Frontal cortex (tissue), 4 donors: ENCODE results near the gene ABCB9. TPM values are rescaled to one million over a fixed set of nuclear protein-coding genes. Genes with fewer than 3 reads are reported as not detected.
"Not testable (repeated sequence)": the region's sequence is repeated elsewhere in the genome, so short reads cannot be mapped to it uniquely, and the experiment has no call there.

Source experiments
- DNase-seq, 2 donors: peaks; one replicate each; pipeline ENCODE4 v3.0.0; 2012; ENCODE audit warnings: low spot score in 2 of 2
- FAIRE-seq: peaks from 2 replicates; lab custom pipeline; 2012; peaks lifted over from hg19 to GRCh38; lab: Jason Lieb, UNC
- total RNA-seq: library from RNA; depleted of rRNA; stranded (reverse); fragments of >200 nt; gene quantifications from one replicate; pipeline ENCODE4 v1.2.3, GENCODE V29; 2014
- donor health status: control.
- donor health status: control.
- donor health status: control.

ABCB9 gene
- total RNA-seq, 1 donor from 2014 or later: 17.5 TPM

DNA sequence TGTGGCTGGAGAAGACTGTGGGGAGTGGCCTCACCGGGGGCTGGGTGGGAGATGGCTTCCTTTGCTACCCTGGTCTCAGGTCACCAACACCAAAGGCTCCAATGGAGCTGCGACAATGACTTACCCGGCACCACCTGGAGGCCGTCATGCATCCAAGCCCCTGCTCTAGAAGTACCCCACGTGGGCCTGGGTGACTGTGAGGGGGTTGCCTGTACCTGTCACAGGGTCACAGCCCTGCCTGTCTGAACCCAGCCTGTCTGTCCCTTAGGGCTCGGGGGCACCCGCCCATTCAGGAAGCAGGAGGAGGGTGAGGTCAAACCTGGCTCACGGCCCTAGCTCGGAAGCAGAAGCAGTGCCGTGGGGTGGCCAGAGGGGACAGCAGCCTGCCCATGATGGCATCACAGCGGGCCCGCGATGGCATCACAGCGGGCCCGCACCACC lies 18.9 kb downstream of the ABCB9 start:
- FAIRE-seq (no peak), DNase-seq (no peak)

DNA sequence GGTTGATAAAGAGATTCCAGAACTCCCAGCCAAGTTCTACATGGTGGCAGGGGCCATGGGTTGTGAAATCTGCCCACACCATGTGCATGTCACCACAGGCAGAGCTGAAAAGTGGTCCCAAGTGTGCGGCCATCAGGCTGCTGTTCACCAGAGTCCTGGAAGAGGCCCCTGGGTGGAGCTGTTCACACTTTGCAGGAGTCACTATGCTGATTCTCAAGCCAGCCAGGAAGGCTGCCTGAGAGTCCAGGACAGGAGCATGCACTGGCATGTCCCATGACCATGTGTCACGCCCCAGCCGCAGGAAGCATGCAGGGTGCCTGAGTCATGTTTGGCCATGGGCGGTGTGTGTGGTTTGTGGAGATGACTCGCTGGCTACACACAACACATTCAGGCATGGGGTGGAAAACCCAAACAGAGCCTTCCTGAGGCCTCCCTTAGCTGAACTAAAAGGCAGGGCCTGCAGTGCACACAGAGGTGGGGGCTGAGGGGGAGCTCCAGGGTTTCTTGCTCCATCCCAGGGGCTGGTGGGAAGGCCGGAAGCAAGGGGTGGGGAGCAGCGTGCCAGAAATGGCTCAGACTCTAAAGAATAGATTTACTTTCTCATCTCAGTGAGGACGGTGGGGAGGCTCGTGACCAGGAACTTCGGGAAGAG lies 19.4 kb downstream of the ABCB9 start:
- FAIRE-seq (no peak), DNase-seq (peak in 1 of 2 donors; percentile 65)

DNA sequence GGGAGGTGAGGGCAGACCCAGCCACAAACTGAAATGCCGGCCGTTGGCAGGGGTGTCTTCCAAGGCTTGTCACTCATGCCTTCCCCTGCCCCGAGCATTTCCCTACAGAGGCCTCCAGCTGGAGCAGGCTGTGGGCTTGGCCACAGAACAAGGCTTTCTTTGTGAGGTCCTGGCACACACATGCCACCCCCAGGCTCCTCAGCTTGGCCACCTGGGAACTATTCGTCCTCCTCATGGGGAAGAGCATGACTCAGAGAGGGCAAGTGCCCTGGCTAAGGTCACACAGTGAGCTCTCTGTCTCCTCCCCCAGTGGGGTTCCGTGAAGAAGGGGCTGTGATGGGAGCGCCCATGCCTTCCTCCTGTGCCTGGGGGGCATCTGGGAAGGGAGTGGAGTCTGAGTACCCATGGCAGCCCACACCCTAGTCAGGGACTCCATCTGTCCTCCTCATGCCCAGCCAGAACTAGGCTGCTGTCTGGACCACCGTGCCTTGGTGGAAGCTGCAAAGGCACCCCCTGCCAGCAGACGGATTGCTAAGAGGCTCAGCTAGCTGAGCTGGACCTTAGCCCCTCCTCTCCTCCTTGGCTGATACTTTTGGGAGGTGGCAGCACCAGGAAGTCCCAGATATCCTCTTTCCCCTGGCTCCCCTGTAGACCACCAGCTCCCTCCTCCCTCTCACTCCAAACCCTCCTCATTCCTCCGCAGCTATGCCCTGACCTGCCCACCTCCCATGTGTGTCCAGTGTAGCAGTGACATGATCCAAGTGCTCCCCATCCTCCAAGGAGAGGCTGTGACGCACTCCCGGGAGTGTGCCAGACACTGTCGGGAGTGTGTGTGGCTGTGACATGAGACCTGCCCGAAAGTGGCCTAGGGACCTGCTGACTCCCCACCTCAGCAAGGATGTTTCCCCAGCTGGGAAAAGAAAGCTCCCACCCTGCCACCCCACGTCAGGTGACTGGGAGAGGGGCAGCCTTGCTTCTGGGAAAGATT lies 21.4 kb downstream of the ABCB9 start:
- no peak for FAIRE-seq
- DNase-seq: peak; percentile 64 to 66

DNA sequence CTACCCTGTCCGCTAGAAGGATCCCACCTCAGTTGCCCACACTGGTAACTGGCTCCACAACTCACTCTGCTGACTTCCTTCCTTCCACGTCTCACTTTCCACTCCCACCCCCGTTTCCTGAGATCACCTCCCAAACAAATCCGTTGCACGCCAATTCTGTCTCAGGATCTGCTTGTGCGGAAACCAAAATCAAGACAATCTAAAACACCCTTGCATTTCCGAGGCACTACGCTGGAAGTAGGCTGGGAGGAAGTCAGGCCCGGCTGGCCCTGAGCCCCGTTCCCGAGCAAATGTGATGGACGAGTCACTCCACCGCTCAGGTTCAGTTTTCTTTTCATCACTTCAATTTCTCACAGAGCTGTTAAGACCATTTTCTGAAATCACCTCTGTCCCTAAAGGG lies 23.1 kb downstream of the ABCB9 start:
- DNase-seq (no peak), FAIRE-seq (no peak)

DNA sequence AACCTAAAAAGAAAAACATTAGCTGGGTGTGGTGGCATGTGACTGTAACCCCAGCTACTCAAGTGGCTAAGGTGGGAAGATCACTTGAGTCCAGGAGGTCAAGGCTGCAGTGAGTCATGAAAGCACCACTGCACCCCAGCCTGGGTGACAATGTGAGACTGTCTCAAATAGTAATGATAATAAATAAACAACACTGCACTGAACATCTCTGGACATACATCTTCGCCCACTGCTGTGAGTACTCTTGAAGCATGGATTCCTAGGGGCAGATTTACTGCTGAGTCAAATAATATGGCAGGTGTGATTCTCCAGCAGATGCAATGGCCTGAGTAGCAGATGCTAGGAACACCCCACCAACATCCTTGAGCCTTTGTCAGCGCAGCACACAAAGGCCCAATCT lies 23.6 kb downstream of the ABCB9 start:
- FAIRE-seq (no peak), DNase-seq (no peak)

DNA sequence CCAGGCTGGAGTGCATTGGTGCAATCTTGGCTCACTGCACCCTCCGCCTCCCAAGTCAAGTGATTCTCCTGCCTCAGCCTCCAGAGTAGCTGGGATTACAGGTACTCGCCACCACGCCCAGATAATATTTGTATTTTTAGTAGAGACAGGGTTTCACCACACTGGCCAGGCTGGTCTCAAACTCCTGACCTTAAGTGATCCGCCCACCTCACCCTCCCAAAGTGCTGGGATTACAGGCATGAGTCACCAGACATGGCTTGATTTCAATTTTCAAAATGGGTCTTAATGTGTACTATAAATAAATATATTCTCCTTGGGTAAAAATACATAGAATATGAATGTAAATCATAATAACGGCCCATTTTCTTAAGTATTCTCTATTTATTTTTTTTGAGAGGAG lies 24.9 kb downstream of the ABCB9 start:
- not testable (repeated sequence) for DNase-seq, FAIRE-seq

DNA sequence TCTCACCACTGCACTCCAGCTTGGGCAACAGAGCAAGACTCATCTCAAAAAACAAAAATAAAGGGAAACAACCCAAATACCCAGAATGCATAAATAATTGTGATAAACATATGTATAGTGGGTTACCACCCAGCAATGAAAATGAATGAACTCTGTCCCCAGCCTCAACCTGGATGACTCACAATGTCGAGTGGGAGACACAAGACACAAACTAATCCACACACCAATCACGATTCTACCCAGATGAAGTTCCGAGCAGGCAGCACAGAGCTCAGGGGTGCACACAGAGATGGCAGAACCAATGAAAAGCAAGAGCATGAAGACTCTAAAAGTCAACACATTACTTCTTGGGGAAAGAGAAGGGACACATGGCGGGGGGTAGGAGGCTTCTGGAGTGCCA lies 27.1 kb downstream of the ABCB9 start:
- FAIRE-seq: no peak
- DNase-seq: no peak

DNA sequence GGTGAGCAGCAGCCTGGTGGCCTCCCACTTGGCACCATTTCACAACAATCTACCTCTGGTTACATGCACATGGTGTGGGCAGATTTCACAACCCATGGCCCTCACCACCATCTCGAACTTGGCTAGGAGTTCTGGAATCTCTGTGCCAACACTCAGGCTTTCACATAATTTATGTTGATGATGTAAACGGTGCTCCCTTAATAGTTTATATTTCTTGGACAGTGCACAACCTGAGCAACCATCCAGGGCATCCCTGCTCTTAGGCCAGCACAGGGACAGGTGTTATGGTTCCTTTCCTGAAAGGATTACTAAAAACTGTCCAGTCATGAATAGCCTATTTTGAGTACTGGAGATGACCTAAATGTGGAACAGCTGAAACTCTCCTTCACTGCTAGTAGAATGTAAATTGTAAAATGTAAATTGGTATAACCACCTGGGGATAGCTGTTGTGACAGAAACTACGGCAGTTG lies 28.6 kb downstream of the ABCB9 start:
- FAIRE-seq (no peak), DNase-seq (no peak)

DNA sequence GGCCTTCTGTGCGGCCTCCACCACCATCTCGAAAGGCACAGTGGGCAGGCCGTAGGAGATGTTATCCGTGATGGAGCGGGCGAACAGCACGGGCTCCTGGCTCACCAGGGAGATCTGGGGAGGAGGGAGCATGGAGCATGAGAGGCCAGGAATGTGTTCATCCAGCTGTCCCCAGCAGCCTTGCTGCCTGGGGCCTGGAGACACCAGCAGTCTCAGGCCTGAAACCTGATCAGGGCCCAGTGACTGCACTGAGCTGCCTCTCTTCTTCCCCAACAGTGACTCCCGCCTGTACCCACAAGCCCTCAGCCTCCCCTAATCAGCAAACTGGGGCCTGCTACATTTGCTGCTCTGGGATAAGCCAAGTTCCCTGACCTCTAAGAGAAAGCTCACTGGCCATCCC lies 30.9 kb downstream of the ABCB9 start:
- FAIRE-seq: no peak

DNA sequence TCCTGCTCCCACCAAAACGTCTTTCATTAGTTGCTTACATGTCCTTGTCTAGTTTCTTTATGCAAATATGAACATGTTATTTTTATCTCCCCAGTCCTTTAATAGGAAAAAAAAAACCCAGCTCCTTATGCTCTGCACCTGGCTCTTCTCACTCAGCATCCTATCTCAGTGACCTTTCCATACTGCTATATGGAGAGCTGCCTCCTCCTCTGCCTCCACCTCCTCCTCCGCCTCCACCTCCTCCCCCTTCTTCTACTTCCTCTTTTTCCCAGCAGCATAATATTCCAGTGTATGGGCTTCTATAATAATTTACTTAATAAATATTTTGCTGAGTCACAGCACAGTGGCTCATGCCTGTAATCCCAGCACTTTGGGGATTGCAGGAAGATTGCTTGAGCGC lies 31.5 kb downstream of the ABCB9 start:
- FAIRE-seq (no peak), DNase-seq (no peak)

More for the DNA sequence above, 30.9 kb downstream of the ABCB9 start:
- no peak for DNase-seq

DNA sequence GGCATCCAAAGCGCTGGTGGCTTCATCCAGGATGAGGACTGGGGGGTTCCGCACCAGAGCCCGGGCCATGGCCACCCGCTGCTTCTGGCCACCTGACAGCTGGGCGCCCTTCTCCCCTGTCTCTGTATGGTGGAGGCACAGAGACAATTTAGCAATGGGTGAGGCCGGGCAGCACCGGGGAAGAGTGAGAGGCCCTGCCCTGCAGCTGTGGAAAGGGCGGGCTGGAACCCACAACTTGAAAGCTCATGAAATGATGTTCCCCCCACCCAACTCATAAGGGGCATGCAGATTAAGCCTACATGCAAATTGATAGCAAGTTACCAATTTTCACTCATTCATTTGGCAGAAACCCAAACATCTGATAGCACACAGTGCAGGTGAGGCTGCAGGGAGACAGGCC lies 34.1 kb downstream of the ABCB9 start:
- FAIRE-seq (no peak), DNase-seq (no peak)

DNA sequence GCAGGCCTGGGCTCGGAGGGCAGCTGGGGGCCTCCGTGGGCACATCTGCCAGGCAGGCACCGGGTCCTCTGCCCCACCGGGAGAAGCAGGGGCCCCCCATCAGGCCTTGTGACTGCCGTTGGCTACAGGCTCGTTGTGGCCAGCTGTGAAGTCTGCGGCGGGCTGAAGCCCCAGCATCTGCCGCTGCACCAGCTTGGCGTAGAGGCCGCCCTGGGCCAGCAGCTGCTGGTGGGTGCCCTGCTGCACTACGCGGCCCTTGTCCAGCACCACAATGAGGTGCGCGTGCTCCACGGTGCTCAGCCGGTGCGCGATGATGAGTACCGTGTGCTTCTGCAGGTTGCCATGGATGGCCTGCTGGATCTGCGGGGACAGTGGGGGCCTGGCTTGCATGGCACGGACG lies 36.5 kb downstream of the ABCB9 start:
- FAIRE-seq: no peak
- DNase-seq: no peak

DNA sequence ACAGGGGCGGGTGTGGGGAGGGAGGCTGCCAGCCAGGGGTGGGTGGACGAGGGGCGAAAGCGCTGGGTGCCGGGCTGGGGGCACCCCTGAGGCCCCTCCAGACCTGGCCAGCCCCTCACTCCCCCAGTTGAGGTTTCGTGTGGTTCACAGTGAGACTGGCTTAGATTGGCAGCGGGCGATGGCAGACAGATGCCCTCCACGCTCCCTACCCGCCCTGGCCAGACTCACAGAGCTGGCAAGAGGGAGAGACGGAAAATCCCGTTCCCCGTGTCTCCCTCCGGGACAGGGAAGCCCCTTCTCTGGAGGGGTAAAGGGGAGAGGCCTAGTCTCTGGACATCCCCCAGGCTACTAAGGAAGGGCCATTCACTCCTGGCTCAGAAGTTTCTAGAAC lies 37.1 kb downstream of the ABCB9 start:
- DNase-seq: no peak
- FAIRE-seq: no peak

DNA sequence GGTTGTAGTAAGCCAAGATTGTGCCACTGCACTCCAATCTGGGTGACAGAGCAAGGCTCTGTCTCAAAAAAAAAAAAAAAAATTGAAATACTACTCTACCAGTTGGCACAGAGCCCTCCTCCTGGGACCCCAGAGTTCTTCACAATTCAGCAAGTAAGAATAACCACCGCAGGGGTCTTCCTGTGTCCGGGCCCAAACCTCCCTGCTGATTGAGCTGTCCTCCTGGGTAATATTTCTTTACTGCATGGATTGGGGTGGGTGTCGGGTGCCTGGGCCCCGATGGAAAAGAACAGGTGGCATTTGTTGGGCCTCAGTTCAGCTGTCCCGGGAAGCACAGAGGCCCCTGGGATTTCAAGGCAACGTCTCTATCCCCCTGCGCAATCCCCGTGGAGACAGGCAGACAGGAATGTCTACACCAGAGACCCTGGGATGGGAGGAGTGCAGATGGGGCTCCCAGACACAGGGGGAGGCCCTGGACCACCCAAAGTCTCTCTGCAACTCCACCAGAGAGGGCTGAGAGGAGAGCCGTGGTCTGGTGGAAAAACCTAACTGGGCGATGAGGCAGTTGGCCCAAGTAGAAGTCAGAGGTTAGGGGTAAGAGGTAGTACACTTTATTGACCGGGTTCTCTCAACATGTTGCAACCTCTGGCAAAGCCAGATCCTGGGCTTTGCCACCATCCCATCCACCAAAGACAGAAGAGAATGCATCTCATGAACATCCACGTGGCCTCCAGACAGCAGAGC lies 37.7 kb downstream of the ABCB9 start:
- FAIRE-seq (no peak), DNase-seq (no peak)

DNA sequence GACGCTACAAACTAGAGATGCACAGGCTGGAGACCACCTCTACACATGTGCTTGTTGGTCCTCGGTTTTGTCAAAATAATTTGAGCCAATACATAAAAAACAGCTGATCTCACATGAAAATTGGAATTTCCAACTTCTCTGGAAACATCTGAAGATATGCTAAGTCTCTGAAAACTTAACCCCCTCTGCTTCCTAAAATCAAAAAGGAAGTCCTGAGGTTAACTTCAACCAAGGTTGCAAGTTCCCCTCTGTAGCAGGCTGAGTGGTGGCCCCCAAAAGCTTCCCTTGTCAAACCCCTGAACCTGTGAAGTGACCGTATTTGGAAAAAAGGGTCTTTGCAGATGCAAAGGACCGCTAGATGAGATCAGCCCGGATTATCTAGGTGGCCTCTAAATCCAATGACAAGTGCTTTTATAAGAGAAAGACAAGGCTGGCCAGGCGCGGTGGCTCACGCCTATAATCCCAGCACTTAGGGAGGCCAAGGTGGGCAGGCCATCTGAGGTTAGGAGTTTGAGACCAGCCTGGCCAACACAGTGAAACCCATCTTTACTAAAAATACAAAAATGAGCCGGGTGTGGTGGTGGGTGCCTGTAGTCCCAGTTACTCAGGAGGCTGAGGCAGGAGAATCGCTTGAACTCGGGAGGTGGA lies 38.4 kb downstream of the ABCB9 start:
- DNase-seq (no peak), FAIRE-seq (no peak)

DNA sequence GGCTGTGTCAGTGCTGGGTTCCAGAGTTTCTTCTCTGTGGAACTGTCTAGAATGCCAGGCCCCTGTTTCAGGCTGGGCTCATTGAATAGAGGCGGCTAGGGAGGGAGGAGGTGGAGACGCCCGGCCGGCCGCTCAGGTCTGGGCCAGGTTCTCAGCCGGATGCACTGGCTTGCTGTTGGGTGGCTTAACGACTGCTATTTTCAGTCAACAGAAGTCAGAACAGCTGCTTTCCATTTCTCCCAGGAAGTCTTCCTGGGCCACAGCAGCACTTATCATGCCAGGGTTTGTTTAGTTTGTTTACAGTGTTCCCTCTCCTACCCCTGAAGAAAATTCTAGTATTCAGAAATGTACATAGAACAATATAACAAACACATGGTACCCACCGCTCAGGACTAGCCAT lies 44.3 kb downstream of the ABCB9 start:
- DNase-seq: no peak
- FAIRE-seq: no peak

DNA sequence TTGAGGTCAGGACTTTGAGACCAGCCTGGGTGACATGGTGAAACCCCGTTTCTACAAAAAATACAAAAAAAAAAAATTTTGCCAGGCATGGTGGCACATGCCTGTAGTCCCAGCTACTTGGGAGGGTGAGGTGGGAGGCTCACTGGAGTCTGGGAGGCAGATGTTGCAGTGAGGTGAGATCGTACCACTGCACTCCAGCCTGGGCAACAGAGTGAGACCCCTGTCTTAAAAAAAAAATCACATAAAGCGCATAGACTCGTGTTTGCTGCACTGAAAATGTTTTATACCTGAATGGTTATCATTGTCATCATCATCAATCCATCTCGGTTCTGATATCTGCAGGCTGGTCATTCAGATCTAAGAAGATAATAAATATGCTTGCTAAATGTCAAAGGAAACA lies 45.6 kb downstream of the ABCB9 start:
- DNase-seq (no peak), FAIRE-seq (no peak)

DNA sequence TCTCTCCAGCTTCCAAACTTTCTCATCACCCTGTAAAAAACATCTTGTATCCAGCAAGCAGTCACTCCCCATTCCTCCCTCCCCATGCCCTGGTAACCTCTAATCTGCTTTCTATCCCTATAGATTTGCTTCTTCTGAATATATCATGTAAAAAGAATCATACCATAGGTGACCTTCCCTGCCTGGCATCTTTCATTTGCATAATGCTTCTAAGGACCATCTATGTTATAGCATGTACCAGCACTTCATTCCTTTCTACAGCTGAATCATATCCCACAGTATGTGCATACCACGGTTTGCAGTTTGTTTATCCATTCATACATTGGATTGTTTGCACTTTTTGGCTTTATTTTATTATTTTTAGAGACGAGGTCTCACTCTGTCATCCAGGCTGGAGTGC lies 47.4 kb downstream of the ABCB9 start:
- FAIRE-seq: no peak

DNA sequence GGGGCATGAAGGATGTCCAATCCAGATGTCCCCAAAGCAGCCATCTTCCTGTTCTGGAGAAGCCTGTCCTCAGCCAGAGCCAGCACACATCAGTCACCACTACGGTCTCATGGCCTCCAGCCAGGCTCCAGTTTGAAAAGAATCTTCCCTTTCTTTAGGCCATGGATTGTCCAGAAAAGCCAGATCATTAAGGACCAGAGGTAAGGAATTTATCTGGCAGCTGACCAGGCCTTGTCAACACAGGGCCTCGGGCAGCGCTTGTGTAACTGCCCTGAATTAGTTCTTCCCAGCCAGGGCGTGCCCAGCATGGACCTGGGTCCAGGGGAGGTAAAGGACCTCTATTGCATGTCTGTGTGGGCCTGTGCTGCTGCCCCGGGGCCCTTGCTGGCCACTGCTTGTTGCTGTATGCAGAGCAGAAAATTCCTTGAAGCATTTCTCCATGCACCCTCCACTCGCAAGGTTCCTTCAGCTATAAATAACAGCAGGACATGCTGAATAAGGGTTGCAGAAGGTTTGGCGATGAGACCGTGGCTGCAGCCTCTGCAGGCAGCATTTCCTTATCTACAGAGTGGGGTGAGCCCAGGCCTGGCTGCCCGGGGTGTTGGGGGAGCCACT lies 48.6 kb downstream of the ABCB9 start:
- FAIRE-seq: no peak
- DNase-seq: no peak

More for the DNA sequence above, 47.4 kb downstream of the ABCB9 start:
- no peak for DNase-seq
